Thyroid gland (tissue), 4 donors: Measurements from ENCODE around the gene PTCRA. TPM values are rescaled to one million over a fixed set of nuclear protein-coding genes. Genes with fewer than 3 reads are reported as not detected.

Experiments
- DNase-seq, 2 donors: peaks; one replicate each; pipeline ENCODE4 v3.0.0-alpha.2; 2019
- H3K27ac ChIP-seq, 3 donors: fragments of 200-600 bp; sonication (generic); 1 replicate in 2 of 3; 2 replicates in 1 of 3; pipeline ENCODE4 v1.5.1; 2016 to 2019; ENCODE audit warnings: mild to moderate bottlenecking in 1 of 3, moderate library complexity in 1 of 3
- H3K27me3 ChIP-seq: fragments of 200-600 bp; sonication (generic); one replicate; pipeline ENCODE4 v1.5.1; 2019
- H3K36me3 ChIP-seq, 2 donors: fragments of 200-600 bp; sonication (generic); one replicate each; pipeline ENCODE4 v1.5.1; 2016 to 2019
- H3K4me1 ChIP-seq, 2 donors: fragments of 200-600 bp; sonication (generic); one replicate each; pipeline ENCODE4 v1.5.1; 2017 to 2019
- H3K4me3 ChIP-seq, 3 donors: fragments of 200-600 bp; sonication (generic); replicated peaks in 1 of 3; 1 replicate in 2 of 3; 2 replicates in 1 of 3; pipeline ENCODE4 v1.5.1; 2016; ENCODE audit warnings: mild to moderate bottlenecking in 1 of 3
- H3K9me3 ChIP-seq: fragments of 200-600 bp; sonication (generic); one replicate; pipeline ENCODE4 v1.5.1; 2017
- POLR2A ChIP-seq, 2 donors: fragments of 450-650 bp; IDR thresholded peaks; one replicate each; pipeline ENCODE4 v1.6.1; 2017; ENCODE audit warnings: antibody characterized with exemption in 2 of 2, mild to moderate bottlenecking in 2 of 2, moderate library complexity in 1 of 2
- WGBS, 2 donors: methylation state at CpG; one replicate each; pipeline ENCODE4 v1.1.5; 2017; 5-methylcytosine and 5-hydroxymethylcytosine counted together
- intact Hi-C: fragments of 100-400 bp; cut with DNase I; formaldehyde crosslinking; loops from one replicate; pipeline ENCODE4 v1.15.1; 2023
- total RNA-seq, 4 donors: library from RNA; depleted of rRNA; stranded (reverse); fragments of >200 nt; gene quantifications; one replicate each; pipeline ENCODE4 v1.2.3, GENCODE V29; 2016
- TF ChIP-seq, protein P1 (sequence below), 6 experiments: fragments of 200-600 bp in 3 of 6; fragments of 450-650 bp in 3 of 6; sonication (generic) in 3 of 6; IDR thresholded peaks; one replicate each; pipeline ENCODE4 v1.5.1; 2016 to 2019; ENCODE audit warnings: antibody characterized with exemption in 6 of 6, mild to moderate bottlenecking in 2 of 6, inconsistent platforms in 1 of 6, moderate library complexity in 1 of 6

PTCRA gene
- total RNA-seq, 4 donors from 2014 or later, result not detected

DNA sequence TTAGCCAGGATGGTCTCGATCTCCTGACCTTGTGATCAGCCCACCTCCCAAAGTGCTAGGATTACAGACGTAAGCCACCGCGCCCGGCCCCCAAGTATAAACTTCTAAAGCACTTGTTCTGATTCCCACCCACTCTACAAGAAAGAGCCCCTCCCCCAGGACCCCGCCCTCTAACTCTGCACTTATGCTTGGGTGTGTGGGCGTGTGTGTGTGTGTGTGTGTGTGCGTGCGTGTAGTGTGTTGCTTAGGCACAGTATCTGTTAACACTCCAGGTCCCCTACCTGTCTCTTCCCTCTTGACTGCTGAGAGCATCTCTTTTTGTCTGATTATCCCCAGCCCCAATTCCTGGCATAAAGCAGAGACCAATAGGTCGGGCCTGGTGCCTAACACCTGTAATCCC, 6.0 kb upstream of the PTCRA start:
- TF ChIP-seq POLR2A (IDR thresholded peaks at IDR 0.05), result no peak
- TF ChIP-seq, protein P1, sequence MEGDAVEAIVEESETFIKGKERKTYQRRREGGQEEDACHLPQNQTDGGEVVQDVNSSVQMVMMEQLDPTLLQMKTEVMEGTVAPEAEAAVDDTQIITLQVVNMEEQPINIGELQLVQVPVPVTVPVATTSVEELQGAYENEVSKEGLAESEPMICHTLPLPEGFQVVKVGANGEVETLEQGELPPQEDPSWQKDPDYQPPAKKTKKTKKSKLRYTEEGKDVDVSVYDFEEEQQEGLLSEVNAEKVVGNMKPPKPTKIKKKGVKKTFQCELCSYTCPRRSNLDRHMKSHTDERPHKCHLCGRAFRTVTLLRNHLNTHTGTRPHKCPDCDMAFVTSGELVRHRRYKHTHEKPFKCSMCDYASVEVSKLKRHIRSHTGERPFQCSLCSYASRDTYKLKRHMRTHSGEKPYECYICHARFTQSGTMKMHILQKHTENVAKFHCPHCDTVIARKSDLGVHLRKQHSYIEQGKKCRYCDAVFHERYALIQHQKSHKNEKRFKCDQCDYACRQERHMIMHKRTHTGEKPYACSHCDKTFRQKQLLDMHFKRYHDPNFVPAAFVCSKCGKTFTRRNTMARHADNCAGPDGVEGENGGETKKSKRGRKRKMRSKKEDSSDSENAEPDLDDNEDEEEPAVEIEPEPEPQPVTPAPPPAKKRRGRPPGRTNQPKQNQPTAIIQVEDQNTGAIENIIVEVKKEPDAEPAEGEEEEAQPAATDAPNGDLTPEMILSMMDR (IDR thresholded peaks at IDR 0.05), result no peak
- Histone ChIP-seq H3K36me3 (no peaks in the 10 kb centered on the region), H3K4me3 (no peak overlapping the region), H3K9me3 (no peaks in the 10 kb centered on the region), H3K27me3 (no peaks in the 10 kb centered on the region), H3K4me1 (peaks cover 0 to 7% of the 10 kb centered on the region in 2 donors), H3K27ac (no peak overlapping the region)
- intact Hi-C loops, result loop anchor here (10.0 kb wide), 1 partner anchor 105 kb away; the partner anchor contains the start of genes KLHDC3 and MEA1
- no peak for DNase-seq
- 83 to 88% methylated on average over 10 of the region's 10 CpGs for WGBS, 2 donors

DNA sequence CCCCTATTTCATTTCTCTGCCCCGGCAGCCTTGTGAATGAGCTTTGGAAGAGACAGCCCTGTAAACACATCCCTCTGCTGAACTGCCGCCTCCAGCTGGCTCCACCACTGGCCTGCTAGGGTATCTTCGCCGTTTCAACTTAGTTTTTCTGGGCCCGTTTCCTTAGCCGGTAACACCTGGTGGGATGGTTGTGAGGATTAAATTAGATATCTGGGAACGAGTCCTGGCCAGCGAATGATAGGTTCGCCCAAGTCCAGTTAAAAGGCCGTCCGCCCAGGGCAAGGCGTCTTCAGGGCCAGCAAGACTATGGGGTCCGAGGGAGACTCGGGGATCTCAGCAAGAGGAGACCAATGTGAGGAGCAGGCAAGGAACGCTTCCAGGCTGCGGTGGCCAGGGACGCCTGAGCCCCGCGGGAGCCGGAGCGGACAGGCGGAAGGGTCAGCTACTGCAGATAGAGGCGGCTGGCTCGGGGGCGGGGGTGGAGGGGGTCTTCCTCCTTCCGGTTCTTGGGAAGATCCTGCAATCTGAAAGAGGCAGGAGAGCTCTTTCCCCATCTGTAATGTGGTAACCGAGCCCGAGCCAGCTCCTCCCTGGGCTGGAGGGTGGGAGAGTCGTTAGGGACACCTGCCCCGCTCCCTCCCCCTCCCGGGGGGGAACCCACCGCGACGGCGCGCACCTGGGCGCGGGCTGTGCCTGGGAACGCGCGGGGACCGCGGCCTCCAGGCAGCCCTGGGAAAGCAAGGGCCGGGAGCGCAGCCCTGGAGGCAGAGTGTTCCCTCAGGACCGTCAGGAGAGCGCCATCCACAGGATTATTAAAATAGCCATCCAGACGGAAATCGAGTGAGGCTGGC, 4.5 kb upstream of the PTCRA start:
- peak; percentile 3 for DNase-seq
- Histone ChIP-seq H3K9me3 (no peaks in the 10 kb centered on the region), H3K4me1 (peaks cover 0 to 7% of the 10 kb centered on the region in 2 donors), H3K4me3 (peak overlapping the region in 1 of 3 donors; percentile 16), H3K27ac (no peak overlapping the region), H3K27me3 (no peaks in the 10 kb centered on the region), H3K36me3 (no peaks in the 10 kb centered on the region)
- intact Hi-C loops, result no loop called here
- 15 to 26% methylated on average over 12 to 17 of the region's 49 CpGs for WGBS, 2 donors
- TF ChIP-seq, protein P1 (IDR thresholded peaks at IDR 0.05), result no peak
- no peak for TF ChIP-seq POLR2A (IDR thresholded peaks at IDR 0.05)

DNA sequence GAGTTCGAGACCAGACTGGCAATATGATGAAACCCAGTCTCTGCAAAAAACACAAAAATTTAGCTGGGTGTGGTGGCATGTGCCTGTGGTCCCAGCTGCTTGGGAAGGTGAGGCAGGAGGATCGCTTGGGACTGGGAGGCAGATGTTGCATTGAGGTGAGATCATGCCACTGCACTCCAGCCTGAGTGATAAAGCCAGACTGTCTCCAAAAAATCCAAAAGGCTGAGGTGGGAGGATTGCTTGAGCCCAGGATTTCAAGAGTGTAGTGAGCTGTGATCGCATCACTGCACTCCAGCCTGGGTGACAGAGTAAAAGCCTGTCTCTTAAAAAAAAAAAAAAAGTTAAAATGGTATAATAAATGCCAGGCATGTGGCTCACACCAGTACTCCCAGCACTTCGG, 1.3 kb upstream of the PTCRA start:
- no peaks in the 10 kb centered on the region for H3K9me3 ChIP-seq
- 39 to 46% methylated on average over 4 of the region's 4 CpGs for WGBS, 2 donors
- TF ChIP-seq, protein P1 (IDR thresholded peaks at IDR 0.05), result no peak
- TF ChIP-seq POLR2A (IDR thresholded peaks at IDR 0.05), result no peak
- intact Hi-C loops, result no loop called here
- H3K36me3 ChIP-seq, result no peaks in the 10 kb centered on the region
- no peak overlapping the region for H3K27ac ChIP-seq
- H3K4me3 ChIP-seq, result no peak overlapping the region
- H3K27me3 ChIP-seq, result no peaks in the 10 kb centered on the region
- peak; percentile 28 to 35 for DNase-seq
- H3K4me1 ChIP-seq, result peaks cover 0 to 7% of the 10 kb centered on the region in 2 donors

DNA sequence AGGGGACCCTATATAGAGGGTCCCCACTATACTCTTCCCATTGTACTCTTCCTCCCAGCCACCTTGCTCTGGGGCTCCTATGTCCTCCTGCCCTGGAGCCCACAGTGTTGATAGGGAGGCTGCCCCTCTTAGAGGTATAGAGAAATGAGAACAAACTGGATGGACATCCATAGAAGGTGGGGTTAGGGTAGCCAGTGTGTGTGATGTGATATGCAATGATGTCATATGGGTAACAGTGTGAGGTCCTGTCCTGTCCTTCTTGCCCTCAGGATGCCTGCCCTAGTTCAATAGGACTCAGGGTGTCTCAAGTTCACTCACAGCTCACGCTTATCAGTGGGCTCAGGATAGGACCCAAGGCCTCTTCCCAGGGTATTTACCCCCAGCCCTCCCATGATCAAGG, 435 bp downstream of the PTCRA start:
- intact Hi-C loops, result no loop called here
- TF ChIP-seq, protein P1 (IDR thresholded peaks at IDR 0.05), result no peak
- TF ChIP-seq POLR2A (IDR thresholded peaks at IDR 0.05), result no peak
- Histone ChIP-seq H3K9me3 (no peaks in the 10 kb centered on the region), H3K27ac (no peak overlapping the region), H3K27me3 (no peaks in the 10 kb centered on the region), H3K36me3 (no peaks in the 10 kb centered on the region), H3K4me3 (no peak overlapping the region), H3K4me1 (peaks cover 0 to 5% of the 10 kb centered on the region in 2 donors)
- WGBS, 2 donors, result 80 to 83% methylated on average over 1 of the region's 1 CpG
- no peak for DNase-seq

DNA sequence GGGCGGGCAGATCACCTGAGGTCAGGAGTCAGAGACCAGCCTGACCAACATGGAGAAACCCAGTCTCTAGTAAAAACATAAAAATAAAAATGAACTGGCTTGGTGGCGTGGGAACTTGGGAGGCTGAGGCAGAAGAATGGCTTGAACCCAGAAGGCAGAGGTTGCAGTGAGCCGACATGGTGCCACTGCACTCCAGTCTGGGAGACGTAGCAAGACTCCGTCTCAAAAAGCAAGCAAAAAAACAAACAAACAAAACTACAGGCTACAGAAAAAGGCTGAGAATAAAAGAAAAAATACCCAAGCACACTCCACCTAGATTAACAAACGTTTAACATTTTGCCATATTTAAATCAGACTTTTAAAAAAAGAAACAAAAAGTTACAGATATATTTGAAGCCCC, 5.9 kb downstream of the PTCRA start:
- intact Hi-C loops, result no loop called here
- TF ChIP-seq POLR2A (IDR thresholded peaks at IDR 0.05), result no peak
- TF ChIP-seq, protein P1 (IDR thresholded peaks at IDR 0.05), result no peak
- Histone ChIP-seq H3K36me3 (no peaks in the 10 kb centered on the region), H3K27ac (no peak overlapping the region), H3K9me3 (no peaks in the 10 kb centered on the region), H3K4me1 (no peaks in the 10 kb centered on the region), H3K4me3 (no peak overlapping the region), H3K27me3 (peaks cover 3% of the 10 kb centered on the region)
- 64 to 76% methylated on average over 6 of the region's 6 CpGs for WGBS, 2 donors
- DNase-seq, result no peak
